ENCODE results near the gene ZKSCAN5. TPM values are rescaled to one million over a fixed set of nuclear protein-coding genes. Genes with fewer than 3 reads are reported as not detected.

The ZKSCAN5 gene
- total and polyA plus RNA-seq, 2 of the 8 experiments (the other 6 are each of a cell fraction or from before 2014, with no cell fraction given): 5.3 to 13.5 TPM

DNA sequence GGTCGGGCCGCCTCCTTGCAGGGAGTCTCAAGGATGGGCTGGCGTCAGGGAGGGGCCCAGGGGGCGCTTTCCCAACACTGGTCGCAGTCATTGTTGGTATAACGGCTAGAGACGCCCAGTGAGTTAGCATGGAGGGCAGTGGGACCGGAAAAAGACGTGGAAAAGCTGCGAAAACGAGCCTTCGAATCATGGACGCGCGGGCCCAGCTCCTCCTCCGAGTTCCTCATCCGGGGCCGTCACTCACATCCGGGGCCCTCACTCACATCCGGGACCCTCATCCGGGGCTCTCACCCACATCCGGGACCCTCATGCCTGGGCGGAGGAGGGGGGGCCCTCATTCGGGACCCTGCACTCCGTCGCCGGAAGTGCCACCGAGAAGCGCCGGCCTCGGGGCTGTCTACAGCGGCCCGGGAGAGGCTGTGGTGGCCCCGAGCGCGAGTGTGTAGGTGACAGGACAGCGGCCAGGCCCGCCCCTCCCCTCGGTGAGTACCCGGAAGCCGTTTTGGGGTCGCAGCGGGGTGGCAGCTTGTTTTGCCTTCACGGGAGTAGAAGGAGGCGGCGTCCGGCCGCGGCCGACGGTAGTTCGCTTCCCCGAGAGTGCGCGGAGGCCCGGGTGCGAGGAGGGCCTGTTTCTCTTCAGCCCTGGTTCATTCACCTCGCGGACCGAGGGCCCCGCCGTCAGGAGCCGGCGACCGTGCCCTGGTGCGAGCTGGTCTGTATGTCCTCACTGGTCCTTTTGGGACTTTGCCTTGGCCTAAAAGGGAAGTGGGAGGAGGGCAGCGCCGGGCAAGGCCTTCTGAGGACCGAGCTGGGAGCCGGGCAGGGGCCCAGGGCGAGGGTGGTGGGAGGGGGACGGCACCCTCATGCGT is 54.1 kb downstream of the ZKSCAN5 start, which contains the start of gene ZNF655 (continued):
- TF ChIP-seq SIN3A (conservative IDR thresholded peaks at IDR 0.05 in 1 of 2, IDR thresholded peaks at IDR 0.05 in 1 of 2; ENCODE audit: low read depth in 1 of 2, low read length in 2 of 2): peak; percentile 19 to 42; a peak in 3 of 4 replicates
- TF ChIP-seq ASH2L (IDR thresholded peaks at IDR 0.05; ENCODE audit: low read length): peak; percentile 83
- no peak for TF ChIP-seq CBX8 (IDR thresholded peaks at IDR 0.05; ENCODE audit: borderline replicate concordance, low read depth, low read length)
- TF ChIP-seq TAF1 (IDR thresholded peaks at IDR 0.05; ENCODE audit: low read depth, low read length): peak; percentile 88
- TF ChIP-seq CBX5 (IDR thresholded peaks at IDR 0.05; ENCODE audit: low read depth, low read length): no peak
- TF ChIP-seq, protein P1, sequence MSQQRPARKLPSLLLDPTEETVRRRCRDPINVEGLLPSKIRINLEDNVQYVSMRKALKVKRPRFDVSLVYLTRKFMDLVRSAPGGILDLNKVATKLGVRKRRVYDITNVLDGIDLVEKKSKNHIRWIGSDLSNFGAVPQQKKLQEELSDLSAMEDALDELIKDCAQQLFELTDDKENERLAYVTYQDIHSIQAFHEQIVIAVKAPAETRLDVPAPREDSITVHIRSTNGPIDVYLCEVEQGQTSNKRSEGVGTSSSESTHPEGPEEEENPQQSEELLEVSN (IDR thresholded peaks at IDR 0.05): peak; percentile 34; the same call in 1 of the 2 replicates
- TF ChIP-seq YY1 (IDR thresholded peaks at IDR 0.05; ENCODE audit: low read depth, low read length): no peak; the same call in 1 of the 2 replicates
- TF ChIP-seq RFX5 (IDR thresholded peaks at IDR 0.05; ENCODE audit: borderline replicate concordance, low read depth, low read length): no peak
- TF ChIP-seq KDM4A (IDR thresholded peaks at IDR 0.05; ENCODE audit: low read depth, low read length, severe bottlenecking): peak; percentile 69
